Esophagus muscularis mucosa (tissue), 4 donors: ENCODE data around the gene DUSP11. TPM values are rescaled to one million over a fixed set of nuclear protein-coding genes. Genes with fewer than 3 reads are reported as not detected.

ENCODE experiments used
- DNase-seq: peaks from one replicate; pipeline ENCODE4 v3.0.0-alpha.2; 2017; ENCODE audit errors: extremely low spot score
- H3K27ac ChIP-seq, 4 donors: fragments of 200-600 bp; sonication (generic); replicated peaks in 1 of 4; 1 replicate in 3 of 4; 2 replicates in 1 of 4; pipeline ENCODE4 v1.5.1; 2016 to 2019; ENCODE audit warnings: mild to moderate bottlenecking in 1 of 4
- H3K27me3 ChIP-seq, 4 donors: fragments of 200-600 bp; sonication (generic); one replicate each; pipeline versions ENCODE4 v1.5.1 to v1.6.0; 2016 to 2019
- H3K36me3 ChIP-seq, 4 donors: fragments of 200-600 bp; sonication (generic); one replicate each; pipeline ENCODE4 v1.5.1; 2016 to 2019
- H3K4me1 ChIP-seq, 4 donors: fragments of 200-600 bp; sonication (generic); one replicate each; pipeline ENCODE4 v1.5.1; 2016 to 2019
- H3K4me3 ChIP-seq, 4 donors: fragments of 200-600 bp; sonication (generic); 1 replicate in 2 of 4; 2 replicates in 2 of 4; pipeline ENCODE4 v1.5.1; 2016 to 2019; ENCODE audit warnings: mild to moderate bottlenecking in 4 of 4, moderate library complexity in 1 of 4
- H3K9me3 ChIP-seq, 4 donors: fragments of 200-600 bp; sonication (generic); 1 replicate in 3 of 4; 2 replicates in 1 of 4; pipeline ENCODE4 v1.5.1; 2016 to 2019
- EP300 ChIP-seq: sonication (generic); formaldehyde crosslinking; IDR thresholded peaks from one replicate; pipeline ENCODE4 v1.6.1; 2017; ENCODE audit warnings: antibody characterized with exemption
- POLR2A ChIP-seq: fragments of 450-650 bp; IDR thresholded peaks from one replicate; pipeline ENCODE4 v1.6.1; 2017; ENCODE audit warnings: antibody characterized with exemption, moderate library complexity, mild to moderate bottlenecking, low read depth
- POLR2AphosphoS5 ChIP-seq, 2 donors: sonication (generic); formaldehyde crosslinking; IDR thresholded peaks; one replicate each; pipeline ENCODE4 v1.6.1; 2017; ENCODE audit warnings: antibody characterized with exemption in 2 of 2
- WGBS: methylation state at CpG from one replicate; pipeline ENCODE4 v1.1.5; 2018; 5-methylcytosine and 5-hydroxymethylcytosine counted together
- intact Hi-C: fragments of 100-400 bp; cut with DNase I; formaldehyde crosslinking; loops from one replicate; pipeline ENCODE4 v1.15.1; 2023
- total RNA-seq, 4 donors: library from RNA; depleted of rRNA; stranded (reverse); fragments of >200 nt; gene quantifications; one replicate each; pipeline versions ENCODE4 v1.1.0 to v1.2.1, GENCODE V29; 2016
- TF ChIP-seq, protein P1 (sequence below), 3 experiments: fragments of 200-600 bp in 2 of 3; fragments of 450-650 bp in 1 of 3; sonication (generic) in 2 of 3; IDR thresholded peaks; one replicate each; pipeline ENCODE4 v1.5.1; 2017 to 2019; ENCODE audit warnings: antibody characterized with exemption in 3 of 3, mild to moderate bottlenecking in 2 of 3, moderate library complexity in 1 of 3

DUSP11 gene
- total RNA-seq, 4 donors from 2014 or later, result 15.2 to 22.4 (median 18.7) TPM

DNA sequence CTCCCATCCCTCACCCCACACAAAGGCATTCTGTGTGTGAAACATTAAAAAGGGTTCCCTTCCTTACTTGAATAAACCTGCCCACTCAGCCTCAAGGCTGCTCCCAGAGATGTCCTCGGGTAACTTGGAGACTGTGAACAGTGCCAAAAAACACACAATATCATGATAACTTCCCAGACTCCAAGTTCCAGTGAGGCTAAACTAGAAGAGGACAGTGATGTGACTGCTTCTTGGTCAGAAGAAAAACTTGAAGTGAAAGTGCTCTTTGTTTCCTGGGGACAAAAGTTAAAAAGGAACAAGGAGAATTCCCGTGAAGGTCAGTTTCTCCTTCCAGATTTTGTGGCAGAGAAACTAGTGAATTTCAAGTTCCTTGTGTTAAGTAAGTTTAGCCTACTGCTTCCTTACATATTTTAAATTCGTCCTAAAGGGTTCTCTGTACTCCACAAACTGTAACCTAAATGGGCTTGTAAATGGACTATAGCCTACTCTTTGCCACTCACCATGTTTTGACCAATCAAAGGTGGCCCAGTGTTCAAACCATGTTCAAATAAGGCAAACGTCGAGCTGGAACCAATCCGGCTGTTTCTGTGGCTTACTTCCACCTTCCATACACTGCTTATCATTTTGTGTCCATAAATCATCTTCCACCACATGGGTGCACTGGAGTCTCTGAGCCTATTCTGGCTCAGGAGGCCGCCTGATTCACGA lies 63.2 kb downstream of the DUSP11 start:
- TF ChIP-seq, protein P1, sequence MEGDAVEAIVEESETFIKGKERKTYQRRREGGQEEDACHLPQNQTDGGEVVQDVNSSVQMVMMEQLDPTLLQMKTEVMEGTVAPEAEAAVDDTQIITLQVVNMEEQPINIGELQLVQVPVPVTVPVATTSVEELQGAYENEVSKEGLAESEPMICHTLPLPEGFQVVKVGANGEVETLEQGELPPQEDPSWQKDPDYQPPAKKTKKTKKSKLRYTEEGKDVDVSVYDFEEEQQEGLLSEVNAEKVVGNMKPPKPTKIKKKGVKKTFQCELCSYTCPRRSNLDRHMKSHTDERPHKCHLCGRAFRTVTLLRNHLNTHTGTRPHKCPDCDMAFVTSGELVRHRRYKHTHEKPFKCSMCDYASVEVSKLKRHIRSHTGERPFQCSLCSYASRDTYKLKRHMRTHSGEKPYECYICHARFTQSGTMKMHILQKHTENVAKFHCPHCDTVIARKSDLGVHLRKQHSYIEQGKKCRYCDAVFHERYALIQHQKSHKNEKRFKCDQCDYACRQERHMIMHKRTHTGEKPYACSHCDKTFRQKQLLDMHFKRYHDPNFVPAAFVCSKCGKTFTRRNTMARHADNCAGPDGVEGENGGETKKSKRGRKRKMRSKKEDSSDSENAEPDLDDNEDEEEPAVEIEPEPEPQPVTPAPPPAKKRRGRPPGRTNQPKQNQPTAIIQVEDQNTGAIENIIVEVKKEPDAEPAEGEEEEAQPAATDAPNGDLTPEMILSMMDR (IDR thresholded peaks at IDR 0.05), result no peak
- Histone ChIP-seq H3K4me1 (no peaks in the 10 kb centered on the region), H3K4me3 (peak overlapping the region in 1 of 4 donors; percentile 28), H3K9me3 (no peaks in the 10 kb centered on the region), H3K27ac (peak overlapping the region in 3 of 4 donors; percentile 22 to 68 (median 34)), H3K27me3 (no peaks in the 10 kb centered on the region), H3K36me3 (no peaks in the 10 kb centered on the region)
- peak; percentile 66 for DNase-seq
- intact Hi-C loops, result no loop called here
- 42% methylated on average over 8 of the region's 8 CpGs for WGBS

DNA sequence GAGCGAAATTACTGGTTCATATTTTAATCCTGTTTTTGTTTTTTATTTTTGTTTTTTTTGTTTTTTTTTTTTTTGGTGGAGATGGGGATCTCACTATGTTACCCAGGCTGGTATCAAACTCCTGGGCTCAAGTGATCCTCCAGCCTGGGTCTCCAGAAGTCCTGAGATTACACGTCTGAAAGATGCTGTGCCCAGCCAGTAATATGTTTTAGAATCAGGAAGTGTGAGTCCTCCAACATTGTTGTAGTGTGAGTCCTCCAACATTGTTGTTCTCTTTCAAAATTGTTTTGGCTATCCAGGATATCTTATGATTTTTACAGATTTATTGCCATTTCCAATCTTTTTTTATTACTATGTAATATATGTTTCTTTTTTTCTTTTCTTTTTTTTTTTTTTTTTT lies 65.8 kb downstream of the DUSP11 start:
- Histone ChIP-seq H3K27ac (no peak overlapping the region), H3K36me3 (no peaks in the 10 kb centered on the region), H3K27me3 (no peaks in the 10 kb centered on the region), H3K4me3 (no peak overlapping the region), H3K9me3 (no peaks in the 10 kb centered on the region), H3K4me1 (no peaks in the 10 kb centered on the region)
- intact Hi-C loops, result no loop called here
- 86% methylated on average over 2 of the region's 2 CpGs for WGBS
- no peak for DNase-seq
- TF ChIP-seq, protein P1 (IDR thresholded peaks at IDR 0.05), result no peak
- TF ChIP-seq EP300, result no peak
- no peak for TF ChIP-seq POLR2A
- no peak for TF ChIP-seq POLR2AphosphoS5 (IDR thresholded peaks at IDR 0.05)

Other genes starting within 250 kb of the DUSP11 start
- gene NAT8, start 137.7 kb downstream of the DUSP11 start, total RNA-seq, result not detected
- 10 to 100 TPM; 13.6 to 30.3 (median 23.4) TPM for gene TPRKB, start 42.8 kb downstream of the DUSP11 start, total RNA-seq
- gene C2orf78, start 4.1 kb upstream of the DUSP11 start, total RNA-seq, result not detected
- gene STAMBP, start 48.9 kb upstream of the DUSP11 start, total RNA-seq, result 10 to 100 TPM; 32.3 to 73.8 (median 34.1) TPM
- 1,000 to 10,000 TPM; 4,013 to 8,538 (median 5,633) TPM for gene ACTG2, start 112.9 kb upstream of the DUSP11 start, total RNA-seq
- 10 to 100 TPM; 31.6 to 50.7 (median 36.6) TPM for gene DGUOK, start 146.8 kb upstream of the DUSP11 start, total RNA-seq
- gene TET3, start 204.8 kb upstream of the DUSP11 start, total RNA-seq, result 1 to 10 TPM; 5.4 to 6.7 (median 6.1) TPM